Measurements from ENCODE around the gene CCDC60.

- TF ChIP-seq CTCF (IDR thresholded peaks at IDR 0.05; ENCODE audit: low read depth, low read length): no peak
- no peak for TF ChIP-seq EZH2phosphoT487 (IDR thresholded peaks at IDR 0.05; ENCODE audit: low read depth)
Observed at GRCh38 chr12:119547001-119547400, 212.5 kb downstream of the CCDC60 start.
